Measurements from ENCODE around the gene IMPDH2. TPM values are rescaled to one million over a fixed set of nuclear protein-coding genes. Genes with fewer than 3 reads are reported as not detected.

Gene IMPDH2
- total RNA-seq, 2 experiments from 2014 or later: 565 to 593 TPM

- Mint-ChIP-seq H3K27ac (peak overlapping the region; percentile 95), H3K4me3 (peak overlapping the region; percentile 96), H3K27me3 (ENCODE audit: low read depth) (no peaks in the 10 kb centered on the region), H3K4me1 (ENCODE audit: low read depth) (peaks cover 45% of the 10 kb centered on the region), H3K9me3 (no peaks in the 10 kb centered on the region), H3K36me3 (ENCODE audit: low read depth) (peaks cover 29% of the 10 kb centered on the region)
- CTCF ChIA-PET: interaction anchor here (0.6 to 8.7 kb wide), 6 partner anchors 11 to 1252 kb away, joined by 3 to 84 read pairs (median 12); partner anchors contain the start of genes P4HTM, QRICH1 and WDR6
- intact Hi-C loops (cut with micrococcal nuclease): loop anchor here (1.0 to 10.0 kb wide), 11 partner anchors 9 to 767 kb away; partner anchors contain the start of genes APEH, CCDC71, GMPPB and GPX1
- peak; percentile 50 for DNase-seq
Measured at GRCh38 chr3:49020330-49021212, 8.6 kb downstream of the IMPDH2 start.

- no peaks in the 10 kb centered on the region for H3K27me3 Mint-ChIP-seq (ENCODE audit: low read depth)
- intact Hi-C loops (cut with micrococcal nuclease): loop anchor here (5.0 to 10.0 kb wide), 6 partner anchors 147 to 767 kb away; partner anchors contain the start of genes APEH, CCDC71, GMPPB and GPX1
- no peak for DNase-seq
- peak overlapping the region; percentile 85 for H3K27ac Mint-ChIP-seq
- H3K4me3 Mint-ChIP-seq: peak overlapping the region; percentile 96
- CTCF ChIA-PET: interaction anchor here (0.6 to 8.7 kb wide), 5 partner anchors 10 to 75 kb away, joined by 3 to 84 read pairs (median 5); partner anchors contain the start of genes QRICH1 and WDR6
- no peaks in the 10 kb centered on the region for H3K9me3 Mint-ChIP-seq
- peaks cover 39% of the 10 kb centered on the region for H3K4me1 Mint-ChIP-seq (ENCODE audit: low read depth)
- peaks cover 28% of the 10 kb centered on the region for H3K36me3 Mint-ChIP-seq (ENCODE audit: low read depth)
Measured at GRCh38 chr3:49019941-49020329, 9.3 kb downstream of the IMPDH2 start.

- CTCF ChIA-PET: interaction anchor here (8.7 kb wide), 1 partner anchor 9 kb away, joined by 84 read pairs; the partner anchor contains the start of gene WDR6
- Mint-ChIP-seq H3K4me1 (ENCODE audit: low read depth) (peaks cover 26% of the 10 kb centered on the region), H3K27me3 (ENCODE audit: low read depth) (no peaks in the 10 kb centered on the region), H3K9me3 (no peaks in the 10 kb centered on the region), H3K36me3 (ENCODE audit: low read depth) (peaks cover 24% of the 10 kb centered on the region), H3K4me3 (peak overlapping the region; percentile 96), H3K27ac (peak overlapping the region; percentile 68)
- no peak for DNase-seq
- intact Hi-C loops (cut with micrococcal nuclease): loop anchor here (1.0 kb wide), 1 partner anchor 100 kb away; the partner anchor contains the start of gene ARIH2
Measured at GRCh38 chr3:49018707-49019006, 10.5 kb downstream of the IMPDH2 start.

- no peaks in the 10 kb centered on the region for H3K9me3 Mint-ChIP-seq
- CTCF ChIA-PET: interaction anchor here (1.3 to 8.7 kb wide), 2 partner anchors 9 to 30 kb away, joined by 6 to 84 read pairs; partner anchors contain the start of gene WDR6
- intact Hi-C loops (cut with micrococcal nuclease): loop anchor here (1.0 kb wide), 1 partner anchor 100 kb away; the partner anchor contains the start of gene ARIH2
- no peaks in the 10 kb centered on the region for H3K27me3 Mint-ChIP-seq (ENCODE audit: low read depth)
- peak within 1 kb of the TSS; percentile 96 for H3K4me3 Mint-ChIP-seq
- DNase-seq: peak; percentile 52
- peak within 1 kb of the TSS; percentile 68 for H3K27ac Mint-ChIP-seq
- peaks cover 20% of the 10 kb centered on the region for H3K36me3 Mint-ChIP-seq (ENCODE audit: low read depth)
- peaks cover 23% of the 10 kb centered on the region for H3K4me1 Mint-ChIP-seq (ENCODE audit: low read depth)
Measured at GRCh38 chr3:49017971-49018706, 11.1 kb downstream of the IMPDH2 start, which contains the start of gene DALRD3. DALRD3 (minus strand) TSS chr3:49018580; CDS start chr3:49018564, 16 bp downstream.

- H3K4me1 Mint-ChIP-seq (ENCODE audit: low read depth): peaks cover 18% of the 10 kb centered on the region
- no peak for DNase-seq
- peaks cover 14% of the 10 kb centered on the region for H3K36me3 Mint-ChIP-seq (ENCODE audit: low read depth)
- CTCF ChIA-PET: interaction anchor here (1.3 to 8.7 kb wide), 2 partner anchors 8 to 30 kb away, joined by 6 to 84 read pairs; partner anchors contain the start of gene WDR6
- no peaks in the 10 kb centered on the region for H3K9me3 Mint-ChIP-seq
- H3K4me3 Mint-ChIP-seq: peak overlapping the region; percentile 96
- H3K27me3 Mint-ChIP-seq (ENCODE audit: low read depth): no peaks in the 10 kb centered on the region
- intact Hi-C loops (cut with micrococcal nuclease): no loop called here
- no peak overlapping the region for H3K27ac Mint-ChIP-seq
Measured at GRCh38 chr3:49017229-49017970, 11.8 kb downstream of the IMPDH2 start.

- CTCF ChIA-PET: interaction anchor here (1.3 to 8.7 kb wide), 2 partner anchors 7 to 29 kb away, joined by 6 to 84 read pairs; partner anchors contain the start of gene WDR6
- H3K9me3 Mint-ChIP-seq: no peaks in the 10 kb centered on the region
- H3K27ac Mint-ChIP-seq: no peak overlapping the region
- H3K4me1 Mint-ChIP-seq (ENCODE audit: low read depth): peaks cover 18% of the 10 kb centered on the region
- no peaks in the 10 kb centered on the region for H3K27me3 Mint-ChIP-seq (ENCODE audit: low read depth)
- DNase-seq: no peak
- intact Hi-C loops (cut with micrococcal nuclease): no loop called here
- no peak overlapping the region for H3K4me3 Mint-ChIP-seq
- H3K36me3 Mint-ChIP-seq (ENCODE audit: low read depth): peaks cover 16% of the 10 kb centered on the region
Measured at GRCh38 chr3:49016414-49017228, 12.6 kb downstream of the IMPDH2 start.

GRCh38 chr3:49015765-49016164 is 13.4 kb downstream of the IMPDH2 start:
- no peak overlapping the region for H3K4me3 Mint-ChIP-seq
- intact Hi-C loops (cut with micrococcal nuclease): no loop called here
- no peak overlapping the region for H3K27ac Mint-ChIP-seq
- no peaks in the 10 kb centered on the region for H3K27me3 Mint-ChIP-seq (ENCODE audit: low read depth)
- CTCF ChIA-PET: interaction anchor here (0.5 to 8.7 kb wide), 3 partner anchors 6 to 259 kb away, joined by 3 to 84 read pairs (median 8); partner anchors contain the start of gene WDR6
- peaks cover 18% of the 10 kb centered on the region for H3K4me1 Mint-ChIP-seq (ENCODE audit: low read depth)
- peaks cover 18% of the 10 kb centered on the region for H3K36me3 Mint-ChIP-seq (ENCODE audit: low read depth)
- H3K9me3 Mint-ChIP-seq: no peaks in the 10 kb centered on the region
- DNase-seq: no peak

- H3K4me3 Mint-ChIP-seq: peak overlapping the region; percentile 11
Measured at GRCh38 chr3:49015072-49015471, 14.1 kb downstream of the IMPDH2 start.

GRCh38 chr3:49013738-49014660 is 15.2 kb downstream of the IMPDH2 start:
- Mint-ChIP-seq H3K36me3 (ENCODE audit: low read depth) (peaks cover 18% of the 10 kb centered on the region), H3K4me1 (ENCODE audit: low read depth) (peaks cover 10% of the 10 kb centered on the region), H3K27me3 (ENCODE audit: low read depth) (no peaks in the 10 kb centered on the region), H3K9me3 (no peaks in the 10 kb centered on the region), H3K4me3 (no peak overlapping the region), H3K27ac (no peak overlapping the region)
- no peak for DNase-seq
- intact Hi-C loops (cut with micrococcal nuclease): no loop called here
- CTCF ChIA-PET: interaction anchor here (0.8 to 9.2 kb wide), 7 partner anchors 5 to 82 kb away, joined by 3 to 84 read pairs (median 4); partner anchors contain the start of genes DALRD3, NDUFAF3 and P4HTM

More at GRCh38 chr3:49015072-49015471, 14.1 kb downstream of the IMPDH2 start:
- CTCF ChIA-PET: interaction anchor here (0.9 to 8.7 kb wide), 3 partner anchors 5 to 27 kb away, joined by 3 to 84 read pairs (median 8); partner anchors contain the start of gene WDR6
- no peaks in the 10 kb centered on the region for H3K9me3 Mint-ChIP-seq
- intact Hi-C loops (cut with micrococcal nuclease): no loop called here
- H3K4me1 Mint-ChIP-seq (ENCODE audit: low read depth): peaks cover 16% of the 10 kb centered on the region
- no peak for DNase-seq
- H3K27ac Mint-ChIP-seq: peak overlapping the region; percentile 34
- H3K36me3 Mint-ChIP-seq (ENCODE audit: low read depth): peaks cover 18% of the 10 kb centered on the region
- no peaks in the 10 kb centered on the region for H3K27me3 Mint-ChIP-seq (ENCODE audit: low read depth)
